NOMO-1 treated with dmso at 0.1 percent for 144 hours (cell line): ENCODE results near the gene PLXNB1.
"Not testable (repeated sequence)": the region's sequence is repeated elsewhere in the genome, so short reads cannot be mapped to it uniquely, and the experiment has no call there.

ENCODE experiments used
- DNase-seq: peaks from one replicate; lab custom pipeline; 2025; ENCODE audit not compliant: unreplicated experiment; lab: John Stamatoyannopoulos, UW

PLXNB1 gene

GRCh38 chr3:48429960-48430707 is at the start of gene PLXNB1:
Gene PLXNB1, minus strand, starts transcription at chr3:48430086. Its CDS starts 5,475 bp downstream, at chr3:48424611.
- no peak for DNase-seq

- DNase-seq = no peak
These were observed 49.0 kb upstream of the PLXNB1 start for GRCh38 chr3:48478626-48479555.

- no peak for DNase-seq
These were observed 48.2 kb upstream of the PLXNB1 start for GRCh38 chr3:48477959-48478520.

- no peak for DNase-seq
These were observed 46.7 kb upstream of the PLXNB1 start for GRCh38 chr3:48476426-48477053.

GRCh38 chr3:48475188-48475587 is 45.3 kb upstream of the PLXNB1 start:
- DNase-seq = no peak

GRCh38 chr3:48474619-48475018 is 44.7 kb upstream of the PLXNB1 start:
- no peak for DNase-seq

- DNase-seq = not testable (repeated sequence)
These were observed 44.1 kb upstream of the PLXNB1 start for GRCh38 chr3:48474031-48474430.

GRCh38 chr3:48473617-48473952 is 43.7 kb upstream of the PLXNB1 start:
- no peak for DNase-seq

- DNase-seq = peak; percentile 95
These were observed 43.2 kb upstream of the PLXNB1 start for GRCh38 chr3:48472923-48473616.

- DNase-seq = no peak
These were observed 42.7 kb upstream of the PLXNB1 start for GRCh38 chr3:48472673-48472922.

- no peak for DNase-seq
These were observed 40.4 kb upstream of the PLXNB1 start for GRCh38 chr3:48470286-48470685.

GRCh38 chr3:48469046-48469915 is 39.4 kb upstream of the PLXNB1 start:
- DNase-seq = no peak

- no peak for DNase-seq
These were observed 38.4 kb upstream of the PLXNB1 start for GRCh38 chr3:48468329-48468731.

GRCh38 chr3:48467473-48468267 is 37.8 kb upstream of the PLXNB1 start:
- DNase-seq = no peak

GRCh38 chr3:48467110-48467454 is 37.2 kb upstream of the PLXNB1 start:
- DNase-seq = no peak

GRCh38 chr3:48466386-48467109 is 36.7 kb upstream of the PLXNB1 start:
- no peak for DNase-seq

- peak; percentile 78 for DNase-seq
These were observed 35.9 kb upstream of the PLXNB1 start for GRCh38 chr3:48465531-48466378.

GRCh38 chr3:48465237-48465530 is 35.3 kb upstream of the PLXNB1 start:
- DNase-seq = no peak
